Loucy (cell line): ENCODE data around the gene FPR2.

Source experiments
- H2AFZ ChIP-seq: fragments of 200-600 bp; sonication (generic); 2 replicates; pipeline ENCODE4 v1.6.0; 2016; ENCODE audit warnings: antibody characterized with exemption, mild to moderate bottlenecking, low read length, moderate library complexity
- H3F3A ChIP-seq: fragments of 200-600 bp; 2 replicates; pipeline ENCODE4 v1.6.0; 2016; ENCODE audit warnings: antibody characterized with exemption, low read depth, mild to moderate bottlenecking
- H3K27me3 ChIP-seq: fragments of 200-600 bp; sonication (generic); 2 replicates; pipeline ENCODE4 v1.6.1; 2014; ENCODE audit warnings: low read length, mild to moderate bottlenecking; ENCODE audit not compliant: insufficient read depth, poor library complexity, severe bottlenecking
- H3K36me3 ChIP-seq: fragments of 200-600 bp; sonication (generic); 2 replicates; pipeline ENCODE4 v1.6.1; 2016; ENCODE audit warnings: low read length; ENCODE audit not compliant: insufficient read depth
- H3K4me1 ChIP-seq: fragments of 200-600 bp; sonication (generic); 2 replicates; pipeline ENCODE4 v1.5.1; 2014; ENCODE audit warnings: low read length, mild to moderate bottlenecking; ENCODE audit not compliant: insufficient read depth, poor library complexity, severe bottlenecking
- H3K4me2 ChIP-seq: fragments of 200-600 bp; sonication (generic); 2 replicates; pipeline ENCODE4 v1.6.0; 2014; ENCODE audit warnings: antibody characterized with exemption, low read length, low read depth, mild to moderate bottlenecking; ENCODE audit not compliant: poor library complexity, severe bottlenecking
- H3K4me3 ChIP-seq: fragments of 200-600 bp; sonication (generic); 2 replicates; pipeline ENCODE4 v1.5.1; 2014; ENCODE audit warnings: low read length, mild to moderate bottlenecking, mixed read lengths; ENCODE audit not compliant: poor library complexity, severe bottlenecking
- H3K79me2 ChIP-seq: fragments of 200-600 bp; sonication (generic); 2 replicates; pipeline ENCODE4 v1.6.1; 2014; ENCODE audit warnings: low read length; ENCODE audit not compliant: insufficient read depth
- H3K9ac ChIP-seq: fragments of 200-600 bp; sonication (generic); 2 replicates; pipeline ENCODE4 v1.6.0; 2014; ENCODE audit warnings: mild to moderate bottlenecking, low read depth, low read length, moderate library complexity; ENCODE audit not compliant: poor library complexity, severe bottlenecking
- H3K9me2 ChIP-seq: fragments of 200-600 bp; sonication (generic); replicated peaks from 2 replicates; pipeline ENCODE4 v1.6.1; 2016; ENCODE audit warnings: low read depth, low read length, mixed read lengths
- H3K9me3 ChIP-seq: fragments of 200-600 bp; sonication (generic); 2 replicates; pipeline ENCODE4 v1.6.1; 2014; ENCODE audit warnings: mild to moderate bottlenecking, antibody characterized with exemption, low read length, low read depth; ENCODE audit not compliant: insufficient read depth
- H4K20me1 ChIP-seq: fragments of 200-600 bp; sonication (generic); 2 replicates; pipeline ENCODE4 v1.6.0; 2014; ENCODE audit warnings: antibody characterized with exemption, low read length, mild to moderate bottlenecking; ENCODE audit not compliant: insufficient read depth, poor library complexity, severe bottlenecking
- CTCF ChIP-seq: fragments of 200-600 bp; sonication (generic); conservative IDR thresholded peaks from 2 replicates; pipeline ENCODE4 v1.5.1; 2014; ENCODE audit warnings: mild to moderate bottlenecking, antibody characterized with exemption, low read length
- EZH2phosphoT487 ChIP-seq: fragments of 200-600 bp; IDR thresholded peaks from 2 replicates; pipeline ENCODE4 v1.6.1; 2018; ENCODE audit warnings: antibody characterized with exemption, mild to moderate bottlenecking, moderate library complexity, borderline replicate concordance

The FPR2 gene

GRCh38 chr19:51727349-51727880 lies 33.6 kb upstream of the FPR2 start:
- H4K20me1 ChIP-seq = no peaks in the 10 kb centered on the region
- H3K9ac ChIP-seq = no peak overlapping the region
- no peaks in the 10 kb centered on the region for H3K27me3 ChIP-seq
- no peak overlapping the region for H2AFZ ChIP-seq
- H3K79me2 ChIP-seq = no peaks in the 10 kb centered on the region
- no peaks in the 10 kb centered on the region for H3K36me3 ChIP-seq
- H3K9me2 ChIP-seq = no peaks in the 10 kb centered on the region
- H3K9me3 ChIP-seq = no peaks in the 10 kb centered on the region; the same call in 1 of the 2 replicates
- H3F3A ChIP-seq = no peaks in the 10 kb centered on the region
- H3K4me2 ChIP-seq = no peak overlapping the region
- H3K4me3 ChIP-seq = no peak overlapping the region
- TF ChIP-seq CTCF (no peak), EZH2phosphoT487 (no peak)
- no peaks in the 10 kb centered on the region for H3K4me1 ChIP-seq

- H3K4me3 ChIP-seq = no peak overlapping the region
- H3K36me3 ChIP-seq = no peaks in the 10 kb centered on the region
- H3K4me2 ChIP-seq = no peak overlapping the region
- H3K9ac ChIP-seq = no peak overlapping the region
- H3K4me1 ChIP-seq = no peaks in the 10 kb centered on the region
- no peaks in the 10 kb centered on the region; the same call in 1 of the 2 replicates for H3K9me3 ChIP-seq
- no peaks in the 10 kb centered on the region for H3F3A ChIP-seq
- H2AFZ ChIP-seq = no peak overlapping the region
- H4K20me1 ChIP-seq = no peaks in the 10 kb centered on the region
- no peaks in the 10 kb centered on the region for H3K79me2 ChIP-seq
- H3K9me2 ChIP-seq = no peaks in the 10 kb centered on the region
- H3K27me3 ChIP-seq = no peaks in the 10 kb centered on the region
- TF ChIP-seq EZH2phosphoT487 (no peak), CTCF (no peak)
Measured at GRCh38 chr19:51729781-51730180, 31.2 kb upstream of the FPR2 start.

- H3K36me3 ChIP-seq = no peaks in the 10 kb centered on the region
- no peaks in the 10 kb centered on the region for H4K20me1 ChIP-seq
- no peak overlapping the region for H3K9ac ChIP-seq
- H3K4me2 ChIP-seq = no peak overlapping the region
- no peaks in the 10 kb centered on the region for H3K4me1 ChIP-seq
- H3K4me3 ChIP-seq = no peak overlapping the region
- no peak for TF ChIP-seq EZH2phosphoT487
- TF ChIP-seq CTCF = no peak
- H2AFZ ChIP-seq = no peak overlapping the region
- no peaks in the 10 kb centered on the region for H3K79me2 ChIP-seq
- no peaks in the 10 kb centered on the region for H3K27me3 ChIP-seq
- H3F3A ChIP-seq = no peaks in the 10 kb centered on the region
- no peaks in the 10 kb centered on the region for H3K9me3 ChIP-seq
- no peaks in the 10 kb centered on the region for H3K9me2 ChIP-seq
Measured at GRCh38 chr19:51733742-51734522, 27.0 kb upstream of the FPR2 start.
